Peyer's patch (tissue), 4 donors: ENCODE measurements around the gene SLC38A5.

Experiments
- POLR2A ChIP-seq, 2 donors: fragments of 450-650 bp; IDR thresholded peaks; one replicate each; pipeline ENCODE4 v1.5.1; 2017; ENCODE audit warnings: antibody characterized with exemption in 2 of 2, mild to moderate bottlenecking in 2 of 2, moderate library complexity in 2 of 2
- TF ChIP-seq, protein P1 (sequence below), 6 experiments: fragments of 450-650 bp in 4 of 6; fragments of 200-600 bp in 2 of 6; sonication (generic) in 1 of 6; IDR thresholded peaks; one replicate each; pipeline ENCODE4 v1.5.1; 2017 to 2019; ENCODE audit warnings: antibody characterized with exemption in 6 of 6, mild to moderate bottlenecking in 3 of 6, moderate library complexity in 1 of 6

DNA sequence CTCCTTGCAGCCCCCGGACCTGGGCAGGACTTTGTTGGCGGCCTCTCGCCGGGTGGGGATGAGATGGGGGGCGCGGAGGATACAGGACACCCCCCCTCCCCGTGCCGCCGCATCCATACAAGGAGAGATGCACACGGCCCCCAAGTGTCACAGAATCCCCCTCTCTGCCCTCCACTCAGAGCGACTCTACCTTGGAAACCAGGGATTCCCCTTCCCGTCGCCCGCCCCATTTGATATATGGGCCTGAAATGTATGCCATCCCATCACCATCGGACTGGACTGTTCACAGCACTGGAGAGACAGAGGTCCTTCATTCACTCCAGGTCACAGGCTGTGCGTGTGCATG is 39.2 kb upstream of the SLC38A5 start:
- no peak for TF ChIP-seq POLR2A (IDR thresholded peaks at IDR 0.05)
- TF ChIP-seq, protein P1, sequence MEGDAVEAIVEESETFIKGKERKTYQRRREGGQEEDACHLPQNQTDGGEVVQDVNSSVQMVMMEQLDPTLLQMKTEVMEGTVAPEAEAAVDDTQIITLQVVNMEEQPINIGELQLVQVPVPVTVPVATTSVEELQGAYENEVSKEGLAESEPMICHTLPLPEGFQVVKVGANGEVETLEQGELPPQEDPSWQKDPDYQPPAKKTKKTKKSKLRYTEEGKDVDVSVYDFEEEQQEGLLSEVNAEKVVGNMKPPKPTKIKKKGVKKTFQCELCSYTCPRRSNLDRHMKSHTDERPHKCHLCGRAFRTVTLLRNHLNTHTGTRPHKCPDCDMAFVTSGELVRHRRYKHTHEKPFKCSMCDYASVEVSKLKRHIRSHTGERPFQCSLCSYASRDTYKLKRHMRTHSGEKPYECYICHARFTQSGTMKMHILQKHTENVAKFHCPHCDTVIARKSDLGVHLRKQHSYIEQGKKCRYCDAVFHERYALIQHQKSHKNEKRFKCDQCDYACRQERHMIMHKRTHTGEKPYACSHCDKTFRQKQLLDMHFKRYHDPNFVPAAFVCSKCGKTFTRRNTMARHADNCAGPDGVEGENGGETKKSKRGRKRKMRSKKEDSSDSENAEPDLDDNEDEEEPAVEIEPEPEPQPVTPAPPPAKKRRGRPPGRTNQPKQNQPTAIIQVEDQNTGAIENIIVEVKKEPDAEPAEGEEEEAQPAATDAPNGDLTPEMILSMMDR (IDR thresholded peaks at IDR 0.05) = no peak
